Neural cell (in vitro differentiated cells): Measurements from ENCODE around the gene CRADD. TPM values are rescaled to one million over a fixed set of nuclear protein-coding genes. Genes with fewer than 3 reads are reported as not detected.

ENCODE experiments used
- H2AFZ ChIP-seq: fragments of 200-600, 300-800 bp; sonication (generic), shearing (Covaris generic); 2 replicates; pipeline ENCODE4 v1.6.0; 2014; ENCODE audit warnings: low read depth, mild to moderate bottlenecking, antibody characterized with exemption, low read length, moderate library complexity
- H3F3A ChIP-seq: fragments of 200-600 bp; shearing (Covaris generic); 2 replicates; pipeline ENCODE4 v1.6.1; 2016; ENCODE audit warnings: mild to moderate bottlenecking, moderate library complexity, mixed read lengths, antibody characterized with exemption, low read length; ENCODE audit not compliant: insufficient read depth, poor library complexity, severe bottlenecking
- H3K27ac ChIP-seq: fragments of 200-600, 300-800 bp; sonication (generic), shearing (Covaris generic); 2 replicates; pipeline ENCODE4 v1.5.1; 2014; ENCODE audit warnings: mild to moderate bottlenecking, low read length, moderate library complexity
- H3K27me3 ChIP-seq: fragments of 300-800, 200-600 bp; sonication (generic), shearing (Covaris generic); 2 replicates; pipeline ENCODE4 v1.6.0; 2014; ENCODE audit warnings: mild to moderate bottlenecking, low read depth, low read length, moderate library complexity; ENCODE audit not compliant: insufficient read depth
- H3K36me3 ChIP-seq: fragments of 300-800, 200-600 bp; sonication (generic), shearing (Covaris generic); 2 replicates; pipeline ENCODE4 v1.5.1; 2014; ENCODE audit warnings: mild to moderate bottlenecking, antibody characterized with exemption, low read length, moderate library complexity; ENCODE audit not compliant: insufficient read depth
- H3K4me2 ChIP-seq: fragments of 300-800, 200-600 bp; sonication (generic), shearing (Covaris generic); 2 replicates; pipeline ENCODE4 v1.6.0; 2014; ENCODE audit warnings: mild to moderate bottlenecking, low read length
- H3K4me3 ChIP-seq: fragments of 300-800, 200-600 bp; sonication (generic), shearing (Covaris generic); 2 replicates; pipeline ENCODE4 v1.5.1; 2014; ENCODE audit warnings: mild to moderate bottlenecking, low read length, moderate library complexity
- H3K79me2 ChIP-seq: fragments of 200-600 bp; shearing (Covaris generic); replicated peaks from 2 replicates; pipeline ENCODE4 v1.6.0; 2014; ENCODE audit warnings: mild to moderate bottlenecking, low read length, moderate library complexity; ENCODE audit not compliant: insufficient read depth
- H3K9ac ChIP-seq: fragments of 300-800, 200-600 bp; sonication (generic), shearing (Covaris generic); 2 replicates; pipeline ENCODE4 v1.6.1; 2016; ENCODE audit warnings: mild to moderate bottlenecking, low read length, mixed read lengths
- H3K9me2 ChIP-seq: fragments of 200-600 bp; shearing (Covaris generic); 2 replicates; pipeline ENCODE4 v1.6.1; 2016; ENCODE audit warnings: mild to moderate bottlenecking, low read length, mixed read lengths; ENCODE audit not compliant: insufficient read depth
- H3K9me3 ChIP-seq: fragments of 200-600, 300-800 bp; sonication (generic), shearing (Covaris generic); 2 replicates; pipeline ENCODE4 v1.6.1; 2016; ENCODE audit warnings: mild to moderate bottlenecking, mixed run types, low read length, moderate library complexity, mixed read lengths
- H4K20me1 ChIP-seq: fragments of 200-600 bp; shearing (Covaris generic); 2 replicates; pipeline ENCODE4 v1.6.1; 2016; ENCODE audit warnings: mild to moderate bottlenecking, mixed run types; ENCODE audit not compliant: insufficient read depth
- CTCF ChIP-seq: fragments of 450-650 bp; IDR thresholded peaks from 2 replicates; pipeline ENCODE4 v1.5.1; 2014; ENCODE audit warnings: antibody characterized with exemption, mild to moderate bottlenecking, moderate library complexity; ENCODE audit not compliant: poor library complexity, severe bottlenecking
- EP300 ChIP-seq: fragments of 450-650 bp; conservative IDR thresholded peaks from 2 replicates; pipeline ENCODE4 v1.6.1; 2014; ENCODE audit warnings: antibody characterized with exemption, mild to moderate bottlenecking, moderate library complexity; ENCODE audit not compliant: poor library complexity, severe bottlenecking
- EZH2 ChIP-seq: fragments of 200-600, 300-800 bp; shearing (Covaris generic), sonication (generic); IDR thresholded peaks from 2 replicates; pipeline ENCODE4 v1.6.1; 2014; ENCODE audit warnings: antibody characterized with exemption, low read length, borderline replicate concordance, mild to moderate bottlenecking; ENCODE audit not compliant: insufficient read depth, poor library complexity, severe bottlenecking
- MXI1 ChIP-seq: fragments of 450-650 bp; conservative IDR thresholded peaks from 2 replicates; pipeline ENCODE4 v1.6.1; 2014; ENCODE audit warnings: antibody characterized with exemption, mild to moderate bottlenecking; ENCODE audit not compliant: poor library complexity, severe bottlenecking
- POLR2AphosphoS5 ChIP-seq: IDR thresholded peaks from 2 replicates; pipeline ENCODE4 v1.6.1; 2012
- RAD21 ChIP-seq: fragments of 450-650 bp; conservative IDR thresholded peaks from 2 replicates; pipeline ENCODE4 v1.6.1; 2014; ENCODE audit warnings: antibody characterized with exemption, mild to moderate bottlenecking, moderate library complexity
- SMC3 ChIP-seq: fragments of 450-650 bp; conservative IDR thresholded peaks from 2 replicates; pipeline ENCODE4 v1.6.1; 2014; ENCODE audit warnings: antibody characterized with exemption, mild to moderate bottlenecking, moderate library complexity; ENCODE audit not compliant: poor library complexity
- TAF1 ChIP-seq: IDR thresholded peaks from 2 replicates; pipeline ENCODE4 v1.6.1; 2012; ENCODE audit warnings: low read depth
- polyA plus RNA-seq: library from polyadenylated mRNA; depleted of rRNA; stranded (reverse); fragments of >200 nt; gene quantifications from 2 replicates; pipeline ENCODE4 v1.2.3, GENCODE V29; 2014
- TF ChIP-seq, protein P1 (sequence below): IDR thresholded peaks from 2 replicates; pipeline ENCODE4 v1.6.1; 2012; ENCODE audit warnings: borderline replicate concordance

CRADD gene
- polyA plus RNA-seq, 1 donor from 2014 or later, result 23.5 TPM

GRCh38 chr12:93759512-93760081 lies 82.4 kb downstream of the CRADD start:
- TF ChIP-seq, protein P1, sequence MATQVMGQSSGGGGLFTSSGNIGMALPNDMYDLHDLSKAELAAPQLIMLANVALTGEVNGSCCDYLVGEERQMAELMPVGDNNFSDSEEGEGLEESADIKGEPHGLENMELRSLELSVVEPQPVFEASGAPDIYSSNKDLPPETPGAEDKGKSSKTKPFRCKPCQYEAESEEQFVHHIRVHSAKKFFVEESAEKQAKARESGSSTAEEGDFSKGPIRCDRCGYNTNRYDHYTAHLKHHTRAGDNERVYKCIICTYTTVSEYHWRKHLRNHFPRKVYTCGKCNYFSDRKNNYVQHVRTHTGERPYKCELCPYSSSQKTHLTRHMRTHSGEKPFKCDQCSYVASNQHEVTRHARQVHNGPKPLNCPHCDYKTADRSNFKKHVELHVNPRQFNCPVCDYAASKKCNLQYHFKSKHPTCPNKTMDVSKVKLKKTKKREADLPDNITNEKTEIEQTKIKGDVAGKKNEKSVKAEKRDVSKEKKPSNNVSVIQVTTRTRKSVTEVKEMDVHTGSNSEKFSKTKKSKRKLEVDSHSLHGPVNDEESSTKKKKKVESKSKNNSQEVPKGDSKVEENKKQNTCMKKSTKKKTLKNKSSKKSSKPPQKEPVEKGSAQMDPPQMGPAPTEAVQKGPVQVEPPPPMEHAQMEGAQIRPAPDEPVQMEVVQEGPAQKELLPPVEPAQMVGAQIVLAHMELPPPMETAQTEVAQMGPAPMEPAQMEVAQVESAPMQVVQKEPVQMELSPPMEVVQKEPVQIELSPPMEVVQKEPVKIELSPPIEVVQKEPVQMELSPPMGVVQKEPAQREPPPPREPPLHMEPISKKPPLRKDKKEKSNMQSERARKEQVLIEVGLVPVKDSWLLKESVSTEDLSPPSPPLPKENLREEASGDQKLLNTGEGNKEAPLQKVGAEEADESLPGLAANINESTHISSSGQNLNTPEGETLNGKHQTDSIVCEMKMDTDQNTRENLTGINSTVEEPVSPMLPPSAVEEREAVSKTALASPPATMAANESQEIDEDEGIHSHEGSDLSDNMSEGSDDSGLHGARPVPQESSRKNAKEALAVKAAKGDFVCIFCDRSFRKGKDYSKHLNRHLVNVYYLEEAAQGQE, result no peak
- TF ChIP-seq EP300 (no peak), CTCF (no peak), SMC3 (no peak), POLR2AphosphoS5 (no peak), EZH2 (no peak), TAF1 (no peak), RAD21 (no peak), MXI1 (no peak)
- Histone ChIP-seq H3K36me3 (no peaks in the 10 kb centered on the region), H3K9ac (no peak overlapping the region), H3K9me2 (no peaks in the 10 kb centered on the region), H3K79me2 (no peaks in the 10 kb centered on the region), H4K20me1 (no peaks in the 10 kb centered on the region), H3K9me3 (no peaks in the 10 kb centered on the region), H3K27me3 (no peaks in the 10 kb centered on the region), H3F3A (no peaks in the 10 kb centered on the region), H2AFZ (no peak overlapping the region), H3K4me3 (no peak overlapping the region), H3K4me2 (no peak overlapping the region), H3K27ac (no peak overlapping the region)

DNA sequence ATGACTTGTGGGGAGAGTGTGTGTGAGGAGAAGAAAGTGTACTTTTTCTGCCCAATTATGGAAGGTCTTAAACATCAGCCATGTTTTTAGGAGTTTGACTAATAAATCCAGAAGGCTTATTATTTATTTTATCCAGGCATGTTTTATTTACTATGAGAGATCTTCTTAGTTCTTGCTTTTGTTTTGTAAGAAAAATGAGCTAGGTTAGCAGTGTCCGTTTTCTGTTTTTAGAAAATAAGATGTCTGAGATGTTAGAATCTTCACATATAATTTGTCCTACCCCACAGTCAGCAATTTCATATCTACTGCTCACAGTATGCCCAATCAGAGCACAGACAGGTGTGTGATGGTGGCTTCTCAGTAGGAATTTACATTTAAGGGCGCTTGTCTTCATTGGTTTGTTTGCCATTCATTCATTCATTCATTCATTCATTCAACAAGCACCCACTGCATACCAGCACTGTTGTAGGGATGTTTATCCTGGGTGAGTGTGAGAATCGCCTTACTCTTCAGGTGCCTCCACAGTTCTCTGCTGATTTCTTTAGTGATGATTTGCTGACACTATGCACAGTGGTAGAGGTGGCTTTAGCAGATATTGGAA lies 83.2 kb downstream of the CRADD start:
- Histone ChIP-seq H3K4me3 (no peak overlapping the region), H3K9me2 (no peaks in the 10 kb centered on the region), H2AFZ (no peak overlapping the region), H3K36me3 (no peaks in the 10 kb centered on the region), H3F3A (no peaks in the 10 kb centered on the region), H3K9me3 (no peaks in the 10 kb centered on the region), H3K4me2 (no peak overlapping the region), H3K79me2 (no peaks in the 10 kb centered on the region), H3K9ac (no peak overlapping the region), H4K20me1 (no peaks in the 10 kb centered on the region), H3K27ac (no peak overlapping the region), H3K27me3 (no peaks in the 10 kb centered on the region)
- no peak for TF ChIP-seq EZH2
